ENCODE measurements around the gene SORCS2.

SORCS2 gene

GRCh38 chr4:7653510-7654369 lies 461.4 kb downstream of the SORCS2 start:
- DNase-seq (ENCODE audit: low spot score), result no peak

DNA sequence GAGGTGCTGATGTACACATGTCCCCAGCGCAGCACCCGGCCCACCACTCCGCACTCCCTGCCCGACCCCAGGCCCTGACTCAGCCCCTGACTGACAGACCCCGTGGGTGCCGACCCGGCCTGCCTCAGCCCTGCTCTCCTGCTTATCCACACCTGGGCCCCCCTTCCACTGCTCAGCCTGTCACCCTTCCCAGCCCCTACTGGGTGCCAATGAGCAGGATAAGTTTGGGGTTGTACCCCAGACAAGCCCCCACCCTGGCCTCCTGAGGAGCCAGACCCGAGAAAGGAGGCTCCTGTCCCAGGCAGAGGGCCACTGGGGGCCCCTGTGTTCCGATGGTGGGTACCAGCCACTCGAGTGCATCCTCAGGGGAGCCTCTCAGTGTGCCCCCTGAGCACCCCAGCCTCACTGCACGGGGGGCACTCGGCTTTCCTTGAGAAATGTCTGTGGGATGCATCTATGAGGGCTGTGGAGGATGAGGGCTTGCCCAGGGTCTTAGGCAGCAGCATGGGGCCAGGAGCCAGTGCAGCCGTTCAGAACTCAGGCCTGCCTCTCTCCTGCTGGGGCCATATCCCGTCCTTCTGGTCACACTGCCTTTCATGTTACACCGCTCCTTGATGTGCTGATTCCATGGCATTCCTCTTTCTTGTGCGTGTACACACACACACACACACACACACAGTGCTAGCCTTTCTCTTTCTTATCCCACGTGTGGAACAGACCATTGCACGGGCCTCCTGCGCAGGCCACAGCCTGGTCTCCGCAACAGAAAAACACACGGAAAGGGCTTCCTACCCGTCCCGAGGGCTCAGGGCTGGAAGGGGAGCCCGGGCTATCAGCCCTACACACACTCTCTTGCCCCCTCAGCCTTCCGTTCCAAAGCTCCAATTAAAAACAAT lies 462.5 kb downstream of the SORCS2 start:
- DNase-seq (ENCODE audit: low spot score), result no peak

GRCh38 chr4:7655511-7656243 lies 463.3 kb downstream of the SORCS2 start:
- no peak for DNase-seq (ENCODE audit: low spot score)

DNA sequence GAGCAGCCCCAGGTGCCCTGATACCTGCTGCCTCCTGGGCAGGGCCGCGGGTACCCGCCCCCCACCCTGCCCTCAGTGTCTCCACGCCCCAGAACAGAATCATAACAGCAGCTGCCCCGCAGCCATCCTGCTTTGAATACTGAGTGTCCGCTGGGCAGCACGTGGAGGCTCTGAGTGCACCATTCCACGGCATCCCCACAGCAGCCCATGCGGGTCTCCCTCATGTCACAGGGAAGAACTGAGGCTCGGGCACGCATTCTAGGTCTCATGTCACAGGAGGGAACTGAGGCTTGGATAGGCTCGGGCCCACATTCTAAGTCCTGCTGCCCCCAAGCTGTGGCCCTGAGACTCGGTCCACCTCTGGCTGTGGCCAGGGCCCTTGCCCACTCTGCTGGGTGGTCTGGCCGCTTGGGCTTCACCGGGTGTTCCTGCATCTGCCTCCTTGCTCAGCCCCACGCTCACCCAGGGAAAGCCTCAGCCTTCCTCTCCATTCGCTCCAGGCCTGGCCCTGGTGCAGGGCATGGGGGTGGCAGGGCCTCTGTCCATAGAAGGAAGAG lies 464.0 kb downstream of the SORCS2 start:
- DNase-seq (ENCODE audit: low spot score), result no peak

GRCh38 chr4:7657545-7658297 lies 465.4 kb downstream of the SORCS2 start:
- DNase-seq (ENCODE audit: low spot score), result no peak

GRCh38 chr4:7658341-7659204 lies 466.2 kb downstream of the SORCS2 start:
- DNase-seq (ENCODE audit: low spot score), result no peak

DNA sequence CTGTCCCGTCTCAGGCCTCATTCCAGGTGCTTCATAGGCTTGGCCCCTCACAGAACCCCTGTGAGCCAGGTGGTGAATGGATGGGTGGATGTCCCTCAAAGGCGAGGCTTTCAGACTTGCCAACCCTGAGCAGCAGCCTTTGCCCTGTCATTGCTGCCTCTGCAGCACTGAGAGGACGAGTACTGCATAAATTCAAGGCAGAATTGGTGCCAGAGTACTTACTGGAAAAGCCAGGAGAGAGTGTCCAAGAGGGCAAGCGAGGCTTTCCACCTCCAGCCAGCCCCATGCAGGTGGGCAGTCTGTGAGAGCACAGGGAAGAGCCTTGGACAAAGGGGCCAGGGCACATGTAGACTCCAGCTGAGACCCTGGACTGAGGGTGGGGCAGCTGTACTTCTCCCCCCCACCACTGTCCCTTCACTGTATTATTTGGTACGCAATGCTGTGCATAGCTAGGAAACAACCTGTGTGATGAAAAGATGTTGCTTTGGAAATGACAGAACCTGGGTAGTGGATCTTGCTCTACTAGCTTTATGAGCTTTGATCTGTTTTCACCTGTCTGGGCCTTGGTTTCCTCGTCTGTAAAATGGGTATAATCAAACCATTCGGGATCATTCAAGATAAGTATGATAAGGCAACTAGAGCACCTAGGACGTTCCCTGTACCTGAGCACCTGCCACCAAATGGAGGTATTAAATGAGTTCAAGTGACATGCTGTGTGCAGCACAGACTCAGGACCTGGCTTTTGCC lies 467.3 kb downstream of the SORCS2 start:
- no peak for DNase-seq (ENCODE audit: low spot score)

GRCh38 chr4:7660176-7661039 lies 468.1 kb downstream of the SORCS2 start:
- DNase-seq (ENCODE audit: low spot score), result no peak

GRCh38 chr4:7661066-7661748 lies 468.9 kb downstream of the SORCS2 start:
- no peak for DNase-seq (ENCODE audit: low spot score)

- DNase-seq (ENCODE audit: low spot score), result no peak
Measured at GRCh38 chr4:7661846-7662506, 469.6 kb downstream of the SORCS2 start.

DNA sequence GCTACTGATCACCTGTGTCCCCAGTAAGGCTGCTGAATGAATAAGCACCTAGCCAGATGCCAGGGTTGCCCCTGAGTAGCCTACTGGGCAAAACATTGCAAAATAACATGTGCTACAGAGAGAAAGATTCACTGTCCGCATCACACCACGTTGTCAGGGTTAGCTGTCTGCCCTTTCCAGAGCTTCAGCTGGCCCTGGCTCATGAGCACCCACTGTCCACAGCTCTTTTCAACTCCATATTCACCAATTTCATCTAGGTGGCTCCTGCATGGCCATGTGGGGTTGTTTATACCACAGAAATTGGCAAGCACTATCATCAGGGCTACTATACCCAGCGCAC lies 470.1 kb downstream of the SORCS2 start:
- no peak for DNase-seq (ENCODE audit: low spot score)

GRCh38 chr4:7663075-7663541 lies 470.8 kb downstream of the SORCS2 start:
- DNase-seq (ENCODE audit: low spot score), result no peak

- no peak for DNase-seq (ENCODE audit: low spot score)
Measured at GRCh38 chr4:7664106-7664505, 471.8 kb downstream of the SORCS2 start.

- DNase-seq (ENCODE audit: low spot score), result no peak
Measured at GRCh38 chr4:7665321-7665720, 473.0 kb downstream of the SORCS2 start.

GRCh38 chr4:7666011-7666410 lies 473.7 kb downstream of the SORCS2 start:
- no peak for DNase-seq (ENCODE audit: low spot score)

- DNase-seq (ENCODE audit: low spot score), result no peak
Measured at GRCh38 chr4:7666744-7667143, 474.4 kb downstream of the SORCS2 start.

- no peak for DNase-seq (ENCODE audit: low spot score)
Measured at GRCh38 chr4:7668271-7668670, 475.9 kb downstream of the SORCS2 start.

All from hematopoietic multipotent progenitor cell treated with erythropoietin and hydrocortisone succinate and interleukin-3 and kit ligand, for 15 days (in vitro differentiated cells).